ENCODE results near the gene SEC31A. TPM values are rescaled to one million over a fixed set of nuclear protein-coding genes. Genes with fewer than 3 reads are reported as not detected.

Gene SEC31A
- total RNA-seq, 1 donor = 186 TPM

DNA sequence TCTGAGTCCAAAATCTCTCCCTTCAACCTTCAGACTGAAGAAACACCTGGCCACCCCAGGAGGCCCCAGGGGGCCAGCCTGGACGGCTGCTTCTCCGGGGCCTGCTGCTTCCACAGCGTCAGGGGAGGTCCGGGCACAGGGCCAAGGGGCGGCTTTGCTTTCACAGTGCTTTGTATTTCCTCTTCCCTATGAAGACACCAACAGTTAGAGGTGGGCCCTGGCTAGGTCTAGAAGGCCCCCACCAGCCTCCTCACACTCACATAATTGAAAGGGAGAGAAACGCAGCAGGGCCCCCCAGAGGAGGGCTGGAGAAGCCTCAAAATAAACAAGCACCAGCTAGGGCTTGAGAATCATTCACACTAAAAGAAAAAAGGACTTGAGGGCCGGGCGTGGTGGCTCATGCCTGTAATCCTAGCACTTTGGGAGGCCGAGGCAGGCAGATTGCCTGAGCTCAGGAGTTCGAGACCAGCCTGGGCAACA is 110.2 kb downstream of the SEC31A start:
- Histone ChIP-seq H3K9me3 (ENCODE audit: low read depth, low read length) (no peaks in the 10 kb centered on the region), H3K27me3 (ENCODE audit: insufficient read depth, low read length) (no peaks in the 10 kb centered on the region), H3K4me1 (ENCODE audit: insufficient read depth, low read length) (peaks cover 4% of the 10 kb centered on the region), H3K4me3 (ENCODE audit: low read length) (no peak overlapping the region)

DNA sequence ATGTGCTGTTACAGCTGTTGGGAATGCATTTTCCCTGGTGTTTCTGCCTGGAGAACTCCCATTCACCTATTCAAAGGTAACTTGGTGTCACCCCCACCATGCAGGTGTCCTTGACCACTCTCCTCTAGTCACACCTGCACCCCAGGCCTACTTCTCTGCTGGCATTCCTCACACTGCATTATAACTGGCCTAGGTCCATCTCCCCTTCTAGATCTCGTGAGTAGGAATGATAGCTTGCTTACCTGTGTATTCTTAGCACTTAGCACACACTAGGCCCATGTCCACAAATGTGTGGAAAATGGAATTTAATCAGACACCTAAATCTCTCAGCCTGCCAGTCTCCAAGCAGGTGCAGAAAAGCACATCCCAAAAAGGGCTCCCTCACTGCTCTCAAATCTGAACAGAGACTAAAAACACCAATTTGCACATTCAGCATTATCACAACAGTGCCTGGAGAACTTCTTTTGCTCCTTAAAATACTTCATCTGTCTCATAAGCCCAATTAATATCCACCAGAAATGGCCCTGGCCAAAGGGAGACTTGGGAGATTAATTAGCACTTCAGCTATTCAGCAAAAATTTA is 110.7 kb downstream of the SEC31A start:
- Histone ChIP-seq H3K27me3 (ENCODE audit: insufficient read depth, low read length) (no peaks in the 10 kb centered on the region), H3K9me3 (ENCODE audit: low read depth, low read length) (no peaks in the 10 kb centered on the region), H3K4me1 (ENCODE audit: insufficient read depth, low read length) (peaks cover 4% of the 10 kb centered on the region), H3K4me3 (ENCODE audit: low read length) (no peak overlapping the region)

DNA sequence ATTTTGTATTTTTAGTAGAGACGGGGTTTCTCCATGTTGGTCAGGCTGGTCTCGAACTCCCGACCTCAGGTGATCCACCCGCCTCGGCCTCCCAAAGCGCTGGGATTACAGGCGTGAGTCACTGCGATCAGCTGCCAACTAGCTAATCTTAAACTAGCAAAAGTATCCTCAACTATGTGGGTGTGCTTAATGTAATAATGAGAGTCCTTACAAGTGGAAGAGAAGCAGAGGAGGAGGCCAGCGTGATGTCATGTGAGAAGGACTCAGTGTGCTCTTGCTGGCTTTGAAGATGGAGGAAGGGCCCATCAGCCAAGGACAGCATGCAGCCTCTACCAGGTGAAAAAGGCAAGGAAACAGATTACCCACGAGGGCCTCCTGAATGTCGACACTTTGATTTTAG is 111.9 kb downstream of the SEC31A start:
- H3K9me3 ChIP-seq (ENCODE audit: low read depth, low read length) = no peaks in the 10 kb centered on the region
- no peaks in the 10 kb centered on the region for H3K27me3 ChIP-seq (ENCODE audit: insufficient read depth, low read length)
- no peak overlapping the region for H3K4me3 ChIP-seq (ENCODE audit: low read length)
- H3K4me1 ChIP-seq (ENCODE audit: insufficient read depth, low read length) = peaks cover 4% of the 10 kb centered on the region

DNA sequence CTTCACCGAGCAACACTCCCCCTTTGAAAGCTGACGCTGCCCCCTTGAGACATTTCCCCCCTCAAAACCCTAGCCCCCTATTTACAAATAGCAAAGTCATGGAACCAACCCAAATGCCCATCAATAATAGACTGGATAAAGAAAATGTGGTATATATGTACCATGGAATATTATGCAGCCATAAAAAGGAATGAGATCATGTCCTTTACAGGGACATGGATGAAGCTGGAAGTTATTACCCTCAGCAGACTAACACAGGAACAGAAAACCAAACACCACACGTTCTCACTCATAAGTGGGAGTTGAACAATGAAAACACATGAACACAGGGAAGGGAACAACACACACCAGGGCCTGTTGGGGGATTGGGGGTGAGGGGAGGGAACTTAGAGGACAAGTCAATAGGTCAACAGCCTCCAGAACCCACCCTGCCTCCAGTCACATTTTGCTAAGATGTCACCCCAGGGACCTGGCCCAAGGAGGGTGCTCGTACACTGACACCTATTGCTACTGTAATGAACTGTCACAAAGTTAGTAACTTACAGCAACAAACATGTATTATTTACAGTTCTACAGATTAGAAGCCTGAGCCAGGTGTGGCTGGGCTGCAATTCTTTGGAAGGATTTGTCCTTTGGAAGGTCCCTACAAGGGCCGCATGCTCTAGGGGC is 113.0 kb downstream of the SEC31A start:
- H3K4me1 ChIP-seq (ENCODE audit: insufficient read depth, low read length) = peaks cover 4% of the 10 kb centered on the region
- H3K27me3 ChIP-seq (ENCODE audit: insufficient read depth, low read length) = no peaks in the 10 kb centered on the region
- H3K4me3 ChIP-seq (ENCODE audit: low read length) = no peak overlapping the region
- no peaks in the 10 kb centered on the region for H3K9me3 ChIP-seq (ENCODE audit: low read depth, low read length)

DNA sequence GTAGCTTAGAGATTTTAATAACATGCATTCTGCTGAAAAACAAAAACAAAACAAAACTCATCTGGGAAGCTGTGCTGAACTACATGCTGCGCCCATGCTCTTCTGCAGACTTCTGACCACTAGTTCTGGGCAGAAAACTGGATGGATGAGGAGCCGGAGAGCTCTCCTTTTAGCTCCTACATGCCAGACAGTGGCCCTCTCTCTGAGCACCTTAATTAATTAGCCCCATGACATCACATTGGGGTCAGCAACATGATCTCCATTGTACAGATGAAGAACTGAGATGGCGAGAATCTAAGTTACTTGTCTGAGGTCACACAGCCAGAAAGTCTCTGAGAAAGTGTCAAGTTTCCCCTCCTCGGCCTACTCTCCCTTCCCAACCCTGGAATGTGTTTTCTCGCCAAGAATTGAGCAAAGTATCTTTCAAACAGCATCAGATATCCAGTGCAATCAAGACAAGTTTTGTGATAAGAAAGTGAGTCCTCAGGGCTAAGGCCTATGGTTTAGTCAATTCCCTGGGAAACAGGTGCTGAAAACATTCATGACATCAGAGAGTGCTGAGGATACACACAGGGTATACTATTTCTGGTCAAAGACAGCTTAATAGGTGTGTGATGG is 113.9 kb downstream of the SEC31A start:
- H3K4me1 ChIP-seq (ENCODE audit: insufficient read depth, low read length) = peaks cover 4% of the 10 kb centered on the region

DNA sequence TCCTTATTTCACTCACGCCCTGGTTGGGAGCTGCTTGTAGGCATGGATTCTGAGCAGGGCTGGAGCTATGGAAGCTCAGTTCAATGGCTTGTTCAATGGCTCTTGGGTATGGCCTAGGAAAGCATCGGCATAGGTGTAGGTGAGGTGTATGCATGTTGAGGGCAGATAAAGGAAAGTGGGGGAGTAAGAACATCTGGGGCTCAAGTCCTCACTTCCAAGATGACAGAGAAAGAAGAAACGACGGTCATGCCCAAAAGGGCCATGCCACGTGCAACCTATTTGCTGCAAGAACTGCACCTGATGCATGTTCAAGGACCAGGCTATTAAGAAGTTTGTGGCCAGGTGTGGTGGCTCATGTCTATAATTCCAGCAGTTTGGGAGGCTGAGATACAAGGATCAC is 115.7 kb downstream of the SEC31A start:
- Histone ChIP-seq H3K4me3 (ENCODE audit: low read length) (no peak overlapping the region), H3K4me1 (ENCODE audit: insufficient read depth, low read length) (no peaks in the 10 kb centered on the region), H3K27me3 (ENCODE audit: insufficient read depth, low read length) (no peaks in the 10 kb centered on the region), H3K9me3 (ENCODE audit: low read depth, low read length) (no peaks in the 10 kb centered on the region)

More for the DNA sequence above, 113.9 kb downstream of the SEC31A start:
- Histone ChIP-seq H3K4me3 (ENCODE audit: low read length) (no peak overlapping the region), H3K27me3 (ENCODE audit: insufficient read depth, low read length) (no peaks in the 10 kb centered on the region), H3K9me3 (ENCODE audit: low read depth, low read length) (no peaks in the 10 kb centered on the region)

DNA sequence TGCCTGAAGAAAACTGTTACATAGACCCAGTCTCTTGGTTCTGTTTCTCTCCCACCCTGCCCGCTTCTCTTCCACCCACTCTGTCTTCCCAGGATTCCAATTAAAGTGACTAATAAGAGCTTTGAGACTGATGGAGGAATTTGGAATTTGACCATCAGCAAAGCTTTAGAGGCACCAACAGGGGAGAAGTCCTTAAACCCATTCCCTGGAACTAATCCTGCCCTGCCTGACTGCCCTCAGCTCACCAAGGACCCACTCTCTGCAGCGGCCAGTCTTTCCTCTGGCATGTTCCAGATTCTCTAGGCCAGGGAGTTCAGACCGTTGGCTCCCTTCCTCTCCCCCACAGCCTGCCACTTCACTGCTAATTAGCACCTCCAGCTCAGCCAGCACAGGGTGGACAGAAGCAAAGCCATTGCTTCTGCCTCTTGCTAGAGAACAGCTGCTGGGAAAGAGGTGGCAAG is 116.2 kb downstream of the SEC31A start:
- no peaks in the 10 kb centered on the region for H3K27me3 ChIP-seq (ENCODE audit: insufficient read depth, low read length)
- H3K9me3 ChIP-seq (ENCODE audit: low read depth, low read length) = no peaks in the 10 kb centered on the region
- H3K4me1 ChIP-seq (ENCODE audit: insufficient read depth, low read length) = no peaks in the 10 kb centered on the region
- no peak overlapping the region for H3K4me3 ChIP-seq (ENCODE audit: low read length)

DNA sequence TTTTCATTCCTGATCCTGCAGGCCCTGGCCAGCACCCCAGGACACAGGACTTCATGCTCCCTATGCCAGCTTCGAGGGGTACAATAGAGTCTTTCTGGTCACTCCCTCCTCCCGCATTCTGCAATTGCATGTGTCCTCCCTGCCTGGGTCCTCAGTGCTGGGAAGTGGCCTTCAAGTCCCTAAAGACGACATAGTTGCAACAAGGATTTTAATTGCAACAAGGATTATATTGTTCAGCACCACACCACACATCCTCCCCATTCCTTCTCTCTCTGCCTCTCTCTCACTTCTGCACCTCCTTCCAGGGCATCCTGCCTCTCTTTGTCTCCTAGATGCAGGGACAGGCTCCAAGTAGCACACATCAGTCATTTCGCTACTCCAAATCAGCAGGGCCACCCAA is 117.9 kb downstream of the SEC31A start:
- no peaks in the 10 kb centered on the region for H3K9me3 ChIP-seq (ENCODE audit: low read depth, low read length)
- no peak overlapping the region for H3K4me3 ChIP-seq (ENCODE audit: low read length)
- no peaks in the 10 kb centered on the region for H3K27me3 ChIP-seq (ENCODE audit: insufficient read depth, low read length)
- H3K4me1 ChIP-seq (ENCODE audit: insufficient read depth, low read length) = no peaks in the 10 kb centered on the region

DNA sequence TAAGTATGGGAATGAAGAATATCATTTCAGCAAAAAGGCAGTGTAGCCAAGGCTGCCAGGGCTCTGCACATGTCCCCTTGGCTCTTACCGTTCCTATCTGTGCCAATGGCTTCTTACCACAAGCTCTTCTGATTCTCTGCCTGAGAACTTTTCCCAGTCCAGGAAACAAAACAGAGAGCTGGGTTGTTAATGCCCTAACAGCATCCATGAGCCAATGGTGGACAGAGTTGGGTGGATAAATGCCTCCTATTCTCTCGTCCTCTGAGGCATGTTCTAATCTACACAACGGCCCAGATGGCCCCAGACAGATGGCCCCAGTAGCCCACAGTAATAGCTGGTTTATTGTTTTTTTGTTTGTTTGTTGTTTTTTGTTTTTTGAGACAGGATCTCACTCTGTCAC is 120.3 kb downstream of the SEC31A start:
- H3K4me3 ChIP-seq (ENCODE audit: low read length) = no peak overlapping the region
- no peaks in the 10 kb centered on the region for H3K9me3 ChIP-seq (ENCODE audit: low read depth, low read length)

More for the DNA sequence above, 120.3 kb downstream of the SEC31A start:
- Histone ChIP-seq H3K4me1 (ENCODE audit: insufficient read depth, low read length) (no peaks in the 10 kb centered on the region), H3K27me3 (ENCODE audit: insufficient read depth, low read length) (no peaks in the 10 kb centered on the region)

Other genes with a start within 250 kb of the SEC31A start
- 1.0 TPM for gene SCD5, start 92.4 kb downstream of the SEC31A start, total RNA-seq
- 4.8 TPM for gene THAP9, start 9.6 kb upstream of the SEC31A start, total RNA-seq
- gene LIN54, start 119.7 kb upstream of the SEC31A start, total RNA-seq = 16.8 TPM
- 93.3 TPM for gene COPS4, start 144.0 kb upstream of the SEC31A start, total RNA-seq
- gene PLAC8, start 223.6 kb upstream of the SEC31A start, total RNA-seq = 354 TPM

Measured in mononuclear cell (primary cell).